NOMO-1 treated with DMSO at 0.1 percent for 48 hours (cell line): ENCODE measurements around the gene TMEM178B.

Experiments
- DNase-seq: peaks from one replicate; lab custom pipeline; 2025; ENCODE audit not compliant: unreplicated experiment; lab: John Stamatoyannopoulos, UW

The TMEM178B gene

DNA sequence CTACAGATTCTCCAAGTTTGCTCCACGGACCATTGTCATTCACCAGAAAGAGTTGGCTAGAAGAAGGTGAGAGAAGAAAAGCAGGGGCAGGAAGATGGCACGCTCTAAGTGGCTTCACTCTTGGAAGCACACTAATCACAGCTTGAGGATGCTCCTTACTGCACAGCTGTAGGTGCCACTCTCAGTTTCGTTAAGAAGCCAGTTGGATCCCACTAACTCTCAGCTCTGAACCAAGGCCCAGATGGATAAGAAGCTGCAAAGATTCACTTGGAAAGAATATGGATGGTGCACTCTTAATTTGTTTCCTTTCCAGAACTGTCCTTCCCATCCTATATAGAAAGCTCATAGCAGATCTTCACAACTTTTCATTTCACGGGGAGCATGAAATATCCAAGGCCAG lies 382.8 kb downstream of the TMEM178B start:
- no peak for DNase-seq

DNA sequence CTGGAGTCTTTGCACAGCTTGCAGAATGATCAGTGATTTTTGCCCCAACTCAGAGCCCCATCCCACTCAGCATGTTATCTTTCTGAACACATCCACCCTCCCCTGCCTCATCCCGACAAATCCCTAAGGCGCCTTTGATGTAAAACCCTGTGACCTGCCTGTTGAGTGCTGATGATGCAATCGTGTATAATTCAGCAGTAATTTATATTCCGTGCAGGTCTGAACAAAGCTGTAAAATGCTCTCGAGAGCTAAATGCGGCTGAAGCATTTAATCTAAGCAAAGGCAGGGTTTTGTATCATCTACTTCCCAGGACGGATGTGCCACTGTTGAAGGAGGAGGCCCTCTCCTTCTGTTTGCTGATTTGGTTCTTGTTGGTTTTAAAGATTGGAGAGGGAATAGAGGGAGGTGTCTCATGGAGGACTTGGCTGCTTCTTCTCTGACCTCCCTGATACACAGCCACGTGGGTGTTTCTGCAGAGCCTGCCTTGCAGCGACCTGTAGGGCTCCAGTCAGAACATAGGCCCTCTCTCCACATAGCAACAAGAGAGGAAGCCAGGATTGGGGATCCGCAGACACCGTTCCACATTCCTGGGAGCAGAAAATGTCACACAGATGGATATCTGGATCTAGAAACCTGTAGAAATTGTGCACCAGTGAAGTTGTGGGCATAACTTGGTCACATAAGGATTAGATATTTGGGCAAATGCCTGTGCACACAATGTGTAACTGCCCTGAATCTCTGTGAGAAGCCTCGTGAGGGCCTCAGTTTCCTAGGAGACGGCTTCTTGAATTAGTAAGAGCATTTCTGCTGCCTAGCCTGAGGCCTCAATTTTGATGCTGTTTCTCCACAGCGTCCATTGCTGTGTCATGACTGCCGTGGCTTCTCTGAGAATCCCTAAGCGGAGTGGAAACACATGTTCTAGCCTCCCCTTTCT lies 387.2 kb downstream of the TMEM178B start:
- no peak for DNase-seq

DNA sequence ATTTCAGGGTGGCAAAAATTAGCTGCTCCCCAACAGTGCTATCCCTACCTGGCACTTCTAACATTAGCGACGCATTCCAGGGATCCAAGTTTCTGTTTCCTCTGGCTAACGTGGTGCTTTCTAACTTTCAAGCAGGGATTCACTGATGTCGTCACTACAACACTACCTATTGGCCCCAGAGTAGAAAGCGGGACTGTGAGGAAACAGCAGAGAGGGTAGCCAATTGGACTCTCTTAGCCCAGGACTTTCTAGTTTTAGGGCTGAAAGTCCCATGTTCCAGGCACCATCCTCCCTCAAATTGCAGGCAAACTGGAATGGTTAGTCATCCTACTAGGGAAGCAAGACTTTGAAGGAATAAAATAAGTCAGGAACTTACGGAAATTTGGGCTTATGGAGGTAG lies 388.1 kb downstream of the TMEM178B start:
- DNase-seq = no peak

DNA sequence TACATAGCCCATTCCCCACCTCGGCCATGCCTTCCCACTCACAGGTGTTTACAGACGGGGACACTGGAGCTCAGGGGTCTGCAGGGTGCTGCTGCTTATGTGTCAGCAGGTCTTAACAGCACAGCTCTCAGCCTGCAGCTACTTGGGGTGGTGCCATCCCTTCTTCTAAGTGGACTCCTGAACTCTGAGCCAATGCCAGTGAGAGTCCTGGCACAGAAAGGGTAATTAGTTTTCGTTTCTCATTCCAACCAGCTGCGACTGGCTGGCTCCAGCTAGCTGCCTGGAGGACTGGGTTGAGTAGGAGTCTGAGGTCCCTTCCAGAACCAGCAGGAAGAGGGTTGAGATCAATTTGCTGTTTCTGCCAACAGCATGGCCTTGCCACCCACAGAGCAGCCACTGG lies 389.1 kb downstream of the TMEM178B start:
- no peak for DNase-seq

DNA sequence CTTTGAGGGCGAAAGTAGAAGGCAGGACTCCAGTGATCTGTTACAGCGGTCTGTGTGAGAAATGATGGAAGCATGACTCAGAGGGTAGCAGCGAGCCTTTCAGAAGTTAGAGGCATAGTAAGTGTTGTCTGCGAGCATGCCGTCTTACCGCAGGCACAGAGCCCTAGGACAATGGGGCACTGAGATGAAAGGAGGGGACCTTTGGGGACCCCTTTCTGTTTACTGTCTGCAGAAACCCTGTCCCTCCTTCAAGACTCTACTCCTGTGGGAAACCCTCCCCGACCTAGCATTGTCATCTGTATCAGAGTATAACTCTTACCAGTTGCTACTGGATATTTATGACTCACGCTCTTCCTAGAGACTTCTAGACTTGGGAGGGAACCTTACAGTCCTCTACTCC lies 390.1 kb downstream of the TMEM178B start:
- no peak for DNase-seq

DNA sequence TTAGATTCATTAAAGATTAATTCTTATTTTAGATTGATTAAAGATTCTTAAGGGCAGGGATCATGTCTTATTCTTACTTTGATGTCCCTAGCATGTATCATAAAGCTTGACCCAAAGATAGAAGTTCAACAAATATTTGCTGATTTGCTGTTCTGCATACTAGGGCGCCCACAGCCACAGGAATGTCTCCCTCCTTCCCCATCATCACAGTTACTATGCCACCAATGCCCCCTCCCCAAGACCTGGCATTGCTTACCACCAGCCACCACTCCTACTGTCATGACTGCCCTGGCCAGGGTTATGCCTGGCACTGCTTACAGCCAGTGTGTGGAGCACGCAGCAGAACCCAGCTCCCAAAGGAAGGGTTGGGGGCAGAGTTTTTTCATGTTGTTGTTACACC lies 390.7 kb downstream of the TMEM178B start:
- DNase-seq = no peak

DNA sequence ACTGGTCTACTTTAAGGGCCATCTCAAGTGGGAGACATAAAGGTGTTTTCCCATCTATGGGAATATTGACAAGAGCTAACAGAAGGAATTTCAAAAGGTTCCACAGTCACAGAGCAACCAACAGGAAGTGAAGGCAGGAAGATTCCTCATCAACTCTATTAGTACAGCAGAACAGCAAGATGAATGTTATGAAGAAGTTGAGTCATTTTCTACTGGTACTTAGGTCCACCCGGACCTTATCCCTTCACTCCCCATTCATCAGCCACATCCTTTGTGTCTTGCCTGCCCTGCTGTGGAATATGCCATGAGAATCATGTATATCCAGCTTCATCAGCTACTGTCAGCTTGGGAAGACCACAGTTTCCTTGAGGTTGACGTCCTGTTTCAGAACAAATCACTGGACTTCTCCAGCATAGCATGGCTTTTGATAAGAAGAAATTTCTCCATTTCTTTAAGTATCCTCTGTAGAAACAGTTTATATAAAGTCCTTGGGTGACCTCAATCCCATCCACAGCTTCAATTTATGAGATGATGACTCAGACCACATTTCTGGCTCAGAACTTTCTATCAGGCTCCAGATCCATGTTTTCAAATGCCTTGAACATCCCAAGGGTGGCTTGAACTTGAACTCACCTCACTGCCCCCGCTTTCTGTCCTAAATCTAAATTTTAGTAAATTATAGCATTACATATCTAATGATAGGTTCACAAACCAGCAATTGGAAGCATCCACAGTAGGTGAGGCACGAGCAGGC lies 392.5 kb downstream of the TMEM178B start:
- DNase-seq = no peak

DNA sequence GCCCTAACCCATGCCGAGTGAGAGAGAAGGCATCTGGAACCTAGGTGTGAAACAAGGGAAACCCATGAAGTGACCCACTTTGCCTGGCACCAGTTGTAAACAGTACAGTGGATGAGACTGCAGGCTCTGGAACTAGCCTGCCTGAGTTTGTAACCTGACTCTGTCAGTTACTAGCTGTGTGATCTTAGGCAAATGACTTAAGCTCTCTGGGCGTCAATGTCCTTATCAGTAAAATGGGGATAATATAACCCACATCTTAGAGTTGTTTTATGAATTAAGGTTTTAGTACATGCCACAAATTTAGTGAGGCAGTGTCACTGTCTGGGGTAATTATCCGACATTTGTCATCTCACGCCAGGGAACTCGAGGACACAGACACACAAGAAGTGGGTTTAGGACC lies 394.5 kb downstream of the TMEM178B start:
- no peak for DNase-seq

DNA sequence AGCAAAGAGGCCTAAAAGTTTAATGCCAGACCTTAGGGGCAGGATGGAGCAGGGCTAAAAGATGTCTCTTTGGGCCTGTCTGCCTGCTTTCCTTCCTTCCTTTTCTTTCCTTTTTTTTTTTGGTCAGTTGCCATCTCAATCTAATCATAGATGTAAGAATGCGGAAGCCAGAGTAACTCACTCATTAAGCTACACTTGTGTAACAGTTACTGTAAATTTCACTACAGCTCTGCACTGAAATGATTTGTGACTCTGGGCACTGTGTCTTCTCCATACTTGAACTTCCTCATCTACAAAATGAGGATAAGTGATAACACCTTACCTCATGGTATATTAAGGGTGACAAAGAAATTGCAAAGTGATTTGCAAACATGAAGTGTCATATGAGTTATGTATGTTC lies 401.8 kb downstream of the TMEM178B start:
- peak; percentile 79 for DNase-seq

DNA sequence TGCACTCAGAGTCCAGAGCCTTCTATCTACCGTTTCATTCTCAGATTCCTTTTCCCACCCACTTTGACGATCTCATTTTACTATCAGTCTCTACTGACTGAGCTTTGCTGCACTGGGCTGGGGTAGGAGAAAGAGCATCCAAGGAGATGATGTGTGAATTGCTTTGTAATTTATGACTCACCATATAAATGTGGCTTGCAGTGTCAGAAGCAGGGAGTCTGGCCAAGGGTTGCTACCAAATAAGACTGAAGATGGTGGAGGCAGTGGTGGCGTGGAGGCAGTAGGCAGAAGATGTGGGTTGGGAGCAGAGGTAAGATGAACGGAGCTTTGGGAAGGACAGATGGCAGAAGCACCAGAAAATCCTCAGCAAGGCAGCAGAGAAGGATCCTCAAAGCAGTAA lies 404.0 kb downstream of the TMEM178B start:
- no peak for DNase-seq

DNA sequence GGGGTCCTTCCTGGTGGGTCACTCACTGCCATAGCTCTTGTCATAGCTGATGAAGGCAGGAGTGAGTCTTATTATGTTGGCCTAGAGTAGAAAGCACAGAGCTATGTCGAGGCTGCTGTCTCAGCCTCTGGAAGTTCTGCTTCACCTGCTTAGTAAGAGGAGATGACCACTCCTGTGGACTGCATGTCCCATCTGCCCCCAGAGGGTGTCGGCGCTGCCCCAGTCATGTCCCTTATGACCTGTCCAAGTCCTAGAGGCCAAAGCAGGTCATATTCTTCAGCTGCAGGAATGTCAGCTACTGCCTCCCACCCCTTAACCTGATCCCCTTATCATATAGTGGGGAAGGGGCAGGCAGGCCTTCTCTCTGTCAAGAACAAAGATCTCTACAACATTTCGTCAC lies 405.0 kb downstream of the TMEM178B start:
- DNase-seq = no peak

DNA sequence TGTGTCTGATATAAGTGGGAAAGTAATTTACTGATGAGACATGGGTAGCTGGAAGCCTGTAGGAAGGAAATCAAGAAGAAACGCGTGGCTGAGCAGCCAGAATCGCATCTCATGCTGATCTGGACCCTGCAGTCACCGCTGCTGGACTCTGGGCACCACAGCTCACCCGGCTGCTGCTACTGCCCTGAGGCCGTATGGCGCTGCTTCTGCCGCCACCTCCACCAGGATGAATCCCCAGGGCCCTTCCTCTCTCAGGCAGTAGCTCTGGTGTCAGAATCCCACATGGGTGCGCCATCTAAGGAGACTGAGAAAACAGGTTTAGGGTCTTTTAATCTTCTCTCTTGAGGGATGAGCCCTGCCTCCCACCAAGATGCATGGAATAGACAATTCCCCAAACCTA lies 407.1 kb downstream of the TMEM178B start:
- no peak for DNase-seq

DNA sequence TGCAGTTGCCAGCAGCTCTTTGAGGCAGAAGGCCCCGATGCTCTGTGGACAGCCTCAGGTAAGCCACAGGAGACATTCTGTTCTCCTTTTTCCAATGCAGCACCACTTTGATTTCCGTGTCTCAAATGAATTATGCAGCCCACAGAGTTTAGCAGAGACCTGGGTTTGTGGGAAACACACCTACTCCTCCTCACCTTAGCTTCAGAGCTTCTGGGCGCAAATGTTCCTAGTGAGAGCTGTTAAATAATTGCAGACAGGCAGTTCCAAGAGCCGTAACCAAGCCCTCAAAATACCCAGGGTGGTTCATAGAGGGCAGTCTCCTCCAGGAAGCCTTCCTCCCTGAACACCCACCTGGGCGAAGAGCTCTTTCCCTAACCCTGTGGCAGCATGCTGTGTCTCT lies 408.1 kb downstream of the TMEM178B start:
- DNase-seq = no peak

DNA sequence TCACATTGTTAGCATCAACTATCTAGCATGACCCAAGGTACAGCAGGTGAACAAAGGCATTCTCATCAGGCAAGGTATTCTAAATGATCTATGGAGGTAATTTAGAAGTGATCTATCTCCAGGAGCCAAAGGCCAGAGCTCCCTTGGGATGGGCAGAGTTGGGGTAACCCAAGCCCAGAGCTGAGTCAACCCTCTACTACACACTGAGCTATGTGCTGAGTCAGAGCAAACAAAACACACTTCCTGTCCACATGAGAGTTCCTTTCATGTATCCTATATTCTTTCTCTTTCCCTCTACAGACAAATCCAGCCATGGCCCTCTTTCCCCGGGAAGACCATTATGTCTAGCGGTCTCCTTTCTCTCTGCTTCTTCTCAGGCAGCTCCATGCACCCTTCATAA lies 409.2 kb downstream of the TMEM178B start:
- no peak for DNase-seq

DNA sequence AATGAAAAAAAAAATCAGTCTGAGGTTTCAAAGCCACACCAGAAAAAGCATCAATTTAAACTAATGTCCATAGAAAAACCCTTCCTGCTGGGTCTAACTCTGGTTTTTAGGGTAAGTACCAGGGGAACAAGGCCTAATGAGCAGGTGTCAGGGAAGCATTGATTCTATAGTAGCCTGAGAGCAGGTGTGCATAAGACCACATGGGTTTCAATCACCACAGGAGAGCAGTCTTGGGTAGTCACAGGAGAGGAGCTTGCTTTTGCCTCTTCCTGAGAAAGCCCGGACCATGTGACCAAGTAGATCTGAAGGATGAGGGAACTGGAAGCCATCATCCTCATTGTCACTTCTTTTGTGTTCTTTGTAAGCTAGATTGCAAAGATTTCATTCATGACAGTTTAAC lies 411.0 kb downstream of the TMEM178B start:
- no peak for DNase-seq

DNA sequence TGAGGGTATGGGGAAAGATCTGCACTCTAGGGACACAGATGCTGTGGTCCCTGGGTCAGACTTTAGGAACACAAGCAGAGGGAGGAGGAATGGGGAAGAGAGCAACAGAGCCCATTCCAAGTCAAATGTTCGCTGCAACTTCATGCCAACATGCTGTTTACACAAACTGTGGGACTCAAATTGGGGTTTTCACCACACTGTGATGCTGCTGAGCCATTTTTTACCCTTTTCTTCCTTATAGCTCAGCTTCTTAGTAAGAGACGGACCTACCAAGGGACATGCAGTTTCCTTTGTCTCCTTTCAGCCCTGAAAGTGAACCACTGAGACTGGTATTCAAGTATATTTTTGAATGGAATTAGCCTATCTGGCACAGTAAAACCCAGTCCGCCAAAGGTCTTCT lies 413.1 kb downstream of the TMEM178B start:
- DNase-seq = no peak

DNA sequence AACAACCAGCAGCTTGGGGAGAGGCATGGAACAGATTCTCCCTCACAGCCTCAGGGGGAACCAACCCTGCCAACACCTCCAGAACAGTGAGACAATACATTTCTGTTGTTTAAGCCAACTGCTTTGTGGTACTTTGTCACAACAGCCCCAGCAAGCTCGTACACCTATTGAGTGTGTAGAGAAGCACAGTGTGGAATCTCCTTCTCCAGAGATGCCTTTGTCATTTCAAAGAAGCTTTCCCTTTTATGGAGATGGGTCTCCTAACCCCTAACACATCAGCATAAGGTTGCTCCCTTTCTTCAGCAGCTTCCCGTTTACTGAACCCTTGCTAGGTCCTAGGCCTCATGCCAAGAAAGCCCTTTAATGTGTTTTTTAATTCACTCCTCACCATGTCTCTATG lies 416.6 kb downstream of the TMEM178B start:
- no peak for DNase-seq

DNA sequence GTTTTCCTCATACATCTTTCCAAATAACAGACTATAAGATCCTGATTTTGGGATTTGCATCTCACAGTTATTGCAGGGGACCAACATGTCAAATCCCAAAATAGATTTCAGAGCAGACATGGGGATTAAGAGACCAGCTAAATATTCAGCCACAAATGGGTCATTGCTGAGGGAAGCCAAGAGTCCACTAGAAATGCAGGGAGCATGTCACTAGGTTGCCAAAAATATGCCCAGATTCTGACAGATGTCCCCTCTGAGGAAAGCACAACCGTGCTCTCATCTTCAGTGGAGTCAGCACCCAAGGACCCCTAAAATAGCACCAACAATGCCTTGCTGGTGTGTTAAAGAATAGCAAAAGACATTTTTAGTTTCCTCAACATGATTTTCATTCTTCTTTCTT lies 421.2 kb downstream of the TMEM178B start:
- DNase-seq = no peak

DNA sequence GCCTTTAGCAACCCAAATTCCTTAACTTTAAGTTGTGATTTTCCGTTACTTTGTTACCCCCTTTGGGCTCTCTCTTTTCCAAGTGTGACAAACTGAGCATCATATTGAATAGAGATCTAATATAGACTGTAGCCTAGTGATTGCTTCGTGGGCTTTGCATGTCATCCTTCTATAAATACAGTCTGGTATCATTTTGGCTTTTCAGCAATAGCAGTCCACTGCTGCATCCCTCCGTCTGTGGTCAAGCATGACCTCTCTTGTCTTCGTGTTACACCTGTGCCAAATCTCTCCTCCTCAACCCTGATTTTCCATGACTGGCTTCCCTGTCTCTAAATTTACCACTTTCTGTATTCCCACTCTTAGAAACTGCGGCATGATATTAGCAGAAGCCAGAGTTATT lies 423.5 kb downstream of the TMEM178B start:
- DNase-seq = no peak

DNA sequence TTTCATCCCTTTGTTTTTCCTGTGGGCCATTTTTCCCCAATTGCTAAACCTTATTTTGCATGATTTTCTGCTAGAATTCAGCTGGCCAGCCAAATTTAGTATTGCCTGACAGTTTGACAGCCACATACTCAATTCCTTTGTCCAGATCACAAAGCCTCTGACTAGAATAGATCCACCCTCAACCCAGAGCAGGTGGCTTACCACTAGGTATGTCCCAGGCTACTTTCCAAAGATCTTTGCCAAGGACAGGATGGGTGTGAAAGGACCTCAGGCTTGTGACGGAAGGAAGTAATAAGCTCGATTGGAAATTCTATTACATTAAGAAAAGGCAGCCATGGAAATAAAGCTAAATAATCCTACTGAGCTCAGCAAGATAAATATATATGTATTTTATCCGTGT lies 426.7 kb downstream of the TMEM178B start:
- no peak for DNase-seq

DNA sequence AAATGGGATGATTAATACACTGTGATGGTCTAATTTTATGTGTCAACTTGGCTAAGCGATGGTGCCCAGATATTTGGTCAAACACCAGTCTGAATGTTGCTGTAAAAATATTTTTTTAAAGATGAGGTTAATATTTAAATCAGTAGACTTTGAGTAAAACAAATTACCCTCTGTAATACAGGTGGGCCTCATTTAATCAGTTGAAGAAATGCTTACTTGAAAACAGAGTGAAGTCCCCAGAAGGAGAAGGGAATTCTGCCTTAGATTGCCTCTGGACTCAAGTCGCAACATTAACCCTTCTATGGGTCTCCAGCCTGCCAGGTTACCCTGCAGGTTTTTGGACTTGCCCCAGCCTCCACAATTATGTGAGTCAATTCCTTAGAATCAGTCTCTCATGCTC lies 427.6 kb downstream of the TMEM178B start:
- no peak for DNase-seq

DNA sequence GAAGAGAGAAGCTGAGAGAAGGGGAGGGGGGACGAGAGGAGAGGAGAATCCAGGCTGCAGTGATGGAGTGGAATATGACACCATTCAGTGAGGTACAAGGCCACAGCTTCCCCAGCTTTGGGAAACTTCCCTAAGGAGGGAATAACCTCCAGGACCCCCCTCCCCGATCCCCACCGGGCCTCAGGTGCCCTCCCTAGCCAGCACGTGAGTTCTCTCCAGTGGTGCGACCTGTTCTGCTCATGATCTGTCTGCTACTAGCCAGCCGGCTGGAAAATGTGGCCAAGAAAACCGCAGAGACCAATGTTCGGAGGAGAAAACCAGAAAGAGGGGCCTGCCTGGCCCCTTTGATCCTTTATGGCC lies 437.4 kb downstream of the TMEM178B start:
- no peak for DNase-seq
